GOT3 (cell line): ENCODE measurements around the gene RNU7-1.

Experiments
- DNase-seq: peaks from one replicate; lab custom pipeline; 2025; ENCODE audit warnings: mixed read lengths; lab: John Stamatoyannopoulos, UW

RNU7-1 gene

DNA sequence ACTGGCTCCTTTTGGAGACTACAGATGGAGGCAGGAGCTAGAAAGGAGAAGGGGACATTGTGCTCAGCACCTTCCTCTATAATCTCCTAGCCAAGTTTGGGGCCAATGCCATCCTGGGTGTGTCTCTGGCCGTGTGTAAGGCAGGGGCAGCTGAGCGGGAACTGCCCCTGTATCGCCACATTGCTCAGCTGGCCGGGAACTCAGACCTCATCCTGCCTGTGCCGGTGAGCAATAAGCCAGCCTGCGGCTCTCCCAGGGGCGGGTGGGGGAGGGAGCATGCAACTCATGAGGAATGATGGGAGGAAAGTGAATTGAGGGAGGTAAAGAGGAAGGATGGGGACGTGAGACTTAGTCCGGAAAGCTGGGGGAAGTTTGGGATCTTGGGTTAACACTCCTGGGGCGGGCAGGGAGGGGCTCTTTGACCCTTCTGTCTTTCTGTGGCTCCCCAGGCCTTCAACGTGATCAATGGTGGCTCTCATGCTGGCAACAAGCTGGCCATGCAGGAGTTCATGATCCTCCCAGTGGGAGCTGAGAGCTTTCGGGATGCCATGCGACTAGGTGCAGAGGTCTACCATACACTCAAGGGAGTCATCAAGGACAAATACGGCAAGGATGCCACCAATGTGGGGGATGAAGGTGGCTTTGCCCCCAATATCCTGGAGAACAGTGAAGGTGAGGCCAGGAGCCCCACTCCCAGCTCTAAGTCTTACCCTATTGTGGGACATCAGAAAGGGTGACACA lies 26.0 kb upstream of the RNU7-1 start:
- DNase-seq: no peak

DNA sequence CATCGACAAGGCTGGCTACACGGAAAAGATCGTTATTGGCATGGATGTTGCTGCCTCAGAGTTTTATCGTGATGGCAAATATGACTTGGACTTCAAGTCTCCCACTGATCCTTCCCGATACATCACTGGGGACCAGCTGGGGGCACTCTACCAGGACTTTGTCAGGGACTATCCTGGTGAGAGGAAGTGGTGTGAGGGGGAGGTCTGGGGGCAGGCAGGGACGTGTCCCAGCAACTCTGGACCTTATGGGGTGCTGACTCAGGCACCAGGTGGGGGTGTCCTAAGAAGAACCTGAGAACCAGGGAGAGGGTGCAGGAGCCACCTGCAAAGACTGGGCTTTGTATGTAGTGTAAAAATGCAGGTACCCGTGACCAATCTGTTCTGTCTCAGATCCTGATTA lies 24.0 kb upstream of the RNU7-1 start:
- no peak for DNase-seq

DNA sequence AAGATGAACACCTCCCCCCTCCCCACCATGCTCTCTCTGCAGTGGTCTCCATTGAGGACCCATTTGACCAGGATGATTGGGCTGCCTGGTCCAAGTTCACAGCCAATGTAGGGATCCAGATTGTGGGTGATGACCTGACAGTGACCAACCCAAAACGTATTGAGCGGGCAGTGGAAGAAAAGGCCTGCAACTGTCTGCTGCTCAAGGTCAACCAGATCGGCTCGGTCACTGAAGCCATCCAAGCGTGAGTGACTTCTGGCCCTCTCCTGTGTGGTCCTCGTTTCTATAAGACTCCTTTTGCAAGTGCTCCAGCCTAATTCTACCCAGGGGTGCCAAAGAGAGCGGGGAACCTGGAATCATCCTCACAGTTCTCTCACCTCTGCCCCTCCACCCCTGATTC lies 22.1 kb upstream of the RNU7-1 start:
- no peak for DNase-seq

DNA sequence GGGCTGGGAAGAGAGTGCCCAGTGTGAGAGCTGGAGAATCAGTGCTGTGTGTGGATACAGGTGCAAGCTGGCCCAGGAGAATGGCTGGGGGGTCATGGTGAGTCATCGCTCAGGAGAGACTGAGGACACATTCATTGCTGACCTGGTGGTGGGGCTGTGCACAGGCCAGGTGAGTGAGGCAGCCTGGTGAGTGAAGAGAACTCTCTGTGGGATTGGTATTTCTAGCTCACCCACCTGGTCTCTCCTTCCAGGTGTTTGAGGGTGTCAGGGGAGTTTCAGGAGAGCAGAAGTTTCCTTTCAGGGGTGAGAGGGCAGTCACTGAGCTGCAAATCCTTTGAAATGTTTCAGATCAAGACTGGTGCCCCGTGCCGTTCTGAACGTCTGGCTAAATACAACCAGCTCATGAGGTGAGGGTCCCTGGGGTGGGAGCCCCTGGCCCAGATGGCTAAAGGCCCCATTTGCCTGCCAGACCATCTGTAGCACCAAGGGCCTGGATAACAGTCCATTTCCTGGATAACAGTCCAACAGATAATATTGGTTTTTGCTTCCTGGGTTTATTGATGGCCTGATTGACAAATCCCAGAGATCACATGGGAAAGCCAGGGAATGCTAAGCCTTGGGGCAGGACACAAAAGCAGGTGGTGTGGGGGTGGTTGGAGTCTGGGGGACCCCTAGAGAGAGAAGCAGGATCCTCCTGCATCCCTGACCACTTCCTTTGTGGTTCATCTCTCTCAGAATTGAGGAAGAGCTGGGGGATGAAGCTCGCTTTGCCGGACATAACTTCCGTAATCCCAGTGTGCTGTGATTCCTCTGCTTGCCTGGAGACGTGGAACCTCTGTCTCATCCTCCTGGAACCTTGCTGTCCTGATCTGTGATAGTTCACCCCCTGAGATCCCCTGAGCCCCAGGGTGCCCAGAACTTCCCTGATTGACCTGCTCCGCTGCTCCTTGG lies 21.3 kb upstream of the RNU7-1 start:
- DNase-seq: no peak

DNA sequence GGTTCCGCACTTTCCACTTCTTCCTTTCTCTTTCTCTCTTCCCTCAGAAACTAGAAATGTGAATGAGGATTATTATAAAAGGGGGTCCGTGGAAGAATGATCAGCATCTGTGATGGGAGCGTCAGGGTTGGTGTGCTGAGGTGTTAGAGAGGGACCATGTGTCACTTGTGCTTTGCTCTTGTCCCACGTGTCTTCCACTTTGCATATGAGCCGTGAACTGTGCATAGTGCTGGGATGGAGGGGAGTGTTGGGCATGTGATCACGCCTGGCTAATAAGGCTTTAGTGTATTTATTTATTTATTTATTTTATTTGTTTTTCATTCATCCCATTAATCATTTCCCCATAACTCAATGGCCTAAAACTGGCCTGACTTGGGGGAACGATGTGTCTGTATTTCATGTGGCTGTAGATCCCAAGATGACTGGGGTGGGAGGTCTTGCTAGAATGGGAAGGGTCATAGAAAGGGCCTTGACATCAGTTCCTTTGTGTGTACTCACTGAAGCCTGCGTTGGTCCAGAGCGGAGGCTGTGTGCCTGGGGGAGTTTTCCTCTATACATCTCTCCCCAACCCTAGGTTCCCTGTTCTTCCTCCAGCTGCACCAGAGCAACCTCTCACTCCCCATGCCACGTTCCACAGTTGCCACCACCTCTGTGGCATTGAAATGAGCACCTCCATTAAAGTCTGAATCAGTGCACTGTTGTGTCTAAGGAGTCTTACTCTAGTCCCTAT lies 20.4 kb upstream of the RNU7-1 start:
- no peak for DNase-seq

DNA sequence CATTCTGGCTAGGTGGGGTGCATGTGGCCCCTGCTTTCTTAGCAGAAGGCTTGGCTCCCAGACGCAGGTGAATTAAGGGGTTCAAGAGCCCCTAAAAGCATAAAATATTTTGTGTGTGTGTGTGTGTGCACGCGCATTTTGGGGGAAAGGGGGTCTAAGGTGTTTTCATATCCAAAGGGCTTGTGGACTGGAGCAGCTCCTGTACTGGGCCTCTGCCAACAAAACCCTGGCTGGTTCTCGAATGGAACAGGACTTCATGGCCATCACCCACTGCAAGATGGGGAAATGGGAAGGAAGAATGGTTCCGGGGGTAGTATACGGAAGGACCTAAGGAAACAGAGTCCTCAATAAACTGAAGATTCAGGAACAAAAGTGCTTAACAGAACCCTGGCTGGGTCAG lies 19.8 kb upstream of the RNU7-1 start:
- no peak for DNase-seq

DNA sequence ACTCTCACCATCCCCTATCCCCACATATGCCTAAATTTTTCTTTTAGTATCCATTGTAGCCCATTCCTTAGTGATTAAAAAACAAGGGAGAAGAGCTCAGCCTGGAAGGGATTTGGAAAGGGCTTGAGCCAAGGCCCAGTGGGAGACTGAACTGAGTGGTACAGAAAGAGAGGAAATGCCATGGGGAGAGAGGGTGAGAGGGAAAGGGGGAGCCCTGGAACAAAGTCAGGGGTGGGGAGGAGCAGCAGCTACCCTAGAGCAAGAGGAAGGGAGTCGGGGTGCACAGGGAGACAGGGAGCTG lies 18.4 kb upstream of the RNU7-1 start:
- no peak for DNase-seq

DNA sequence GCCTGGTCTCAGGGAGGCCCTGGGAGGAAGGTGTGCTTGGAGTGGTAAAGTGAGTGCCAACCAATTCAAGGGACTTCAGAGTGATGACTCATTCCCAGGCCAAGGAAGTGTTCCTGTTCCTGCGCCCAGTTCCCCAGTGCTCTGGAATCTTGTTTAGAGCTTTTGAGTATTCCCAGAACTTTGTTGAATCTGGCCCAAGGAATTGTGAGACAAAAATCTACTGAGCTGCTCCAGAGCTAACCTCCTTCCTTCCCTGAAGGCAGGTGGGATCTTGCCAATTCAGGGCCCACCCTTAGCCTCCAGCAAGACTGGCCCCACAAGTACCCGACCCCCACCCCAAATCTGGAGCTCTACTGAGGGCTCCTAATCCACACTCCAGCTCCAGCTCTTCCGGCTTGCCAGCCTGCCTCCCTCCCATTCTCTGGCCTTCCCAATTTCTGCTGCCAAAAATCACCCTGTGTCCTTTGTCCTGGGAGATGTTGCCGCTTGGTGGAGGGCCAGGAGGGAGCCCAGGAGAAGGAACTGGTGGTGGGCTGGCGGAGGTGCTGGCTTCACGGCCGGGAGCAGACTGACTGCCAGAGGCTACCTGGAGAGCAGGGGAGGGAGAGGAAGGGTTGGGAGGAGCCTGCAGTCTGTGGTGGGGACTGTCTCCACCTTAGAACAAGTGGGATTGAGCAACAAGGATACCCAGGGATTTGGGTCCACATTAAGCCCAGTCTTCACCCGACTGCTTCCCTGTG lies 17.9 kb upstream of the RNU7-1 start:
- DNase-seq: no peak

DNA sequence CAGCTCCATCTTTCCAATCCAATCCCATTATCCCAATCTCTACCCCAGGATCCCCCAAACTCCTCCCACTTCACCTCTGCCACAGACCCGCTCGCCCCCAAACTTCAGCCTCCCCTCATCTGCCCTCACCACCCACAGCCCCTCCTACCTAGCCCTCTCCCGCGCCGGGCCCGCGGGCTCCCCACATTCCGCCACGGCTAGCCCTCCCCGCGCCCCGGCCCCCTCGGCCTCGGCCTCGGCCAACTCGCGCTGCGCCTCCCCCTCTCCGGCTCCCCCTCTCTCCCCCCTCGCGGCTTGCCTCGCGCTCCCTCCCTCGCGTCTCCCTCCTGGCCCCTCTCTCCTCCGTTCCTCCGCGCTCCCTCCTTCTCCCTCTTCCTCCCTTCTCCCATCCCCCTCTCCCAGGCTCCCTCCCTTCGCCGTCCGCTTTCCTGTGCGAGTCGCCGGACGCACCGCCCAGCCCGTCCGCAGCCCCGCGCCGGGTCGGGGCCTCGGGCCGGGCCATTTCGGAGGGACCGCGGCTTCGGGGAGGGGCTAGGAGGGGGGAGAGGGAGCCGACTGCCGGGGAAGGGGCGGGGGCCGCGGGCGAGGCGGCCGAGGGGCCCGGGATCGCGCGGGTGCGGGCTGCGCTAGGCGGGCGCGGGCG lies 16.1 kb upstream of the RNU7-1 start, which contains the start of gene ATN1:
ATN1 (plus strand) TSS at position 581 of the 643 bp plus-strand sequence. CDS start 6,043 bp downstream, outside the sequence.
- no peak for DNase-seq

DNA sequence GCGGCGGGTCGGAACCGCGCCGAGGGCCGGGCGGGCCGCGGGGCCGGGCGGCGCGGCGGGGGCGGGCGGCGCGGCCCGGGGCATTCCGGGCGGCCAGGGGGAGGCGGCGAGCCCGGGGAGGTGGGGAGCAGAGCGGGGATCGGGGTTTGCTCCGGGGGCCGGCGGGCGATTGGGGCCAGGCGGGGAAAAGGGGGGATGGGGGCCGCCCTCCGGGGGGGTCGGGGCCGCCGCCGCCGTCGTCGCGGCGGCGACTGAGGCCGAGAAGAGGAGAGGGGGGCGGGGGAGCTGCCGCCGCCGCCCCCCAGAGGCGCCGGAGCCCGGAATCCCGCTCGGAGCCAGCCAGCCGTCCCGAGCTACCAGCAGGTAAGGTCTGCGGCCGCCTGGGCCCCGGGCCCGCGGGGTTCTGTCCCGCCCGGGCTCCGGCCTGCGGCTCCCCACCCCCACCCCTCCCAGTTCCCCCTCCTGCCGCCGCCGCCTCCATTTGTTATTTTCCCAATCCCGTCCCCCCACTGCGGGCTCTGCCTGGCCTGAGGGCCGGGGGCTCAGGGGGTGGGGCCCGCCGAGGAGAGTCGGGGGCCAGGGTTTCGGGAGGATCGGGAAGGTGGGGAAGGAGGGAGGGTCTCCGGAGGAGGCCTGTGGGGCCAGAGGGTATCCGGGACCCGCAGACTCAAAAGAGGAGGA lies 15.5 kb upstream of the RNU7-1 start:
- DNase-seq: no peak

DNA sequence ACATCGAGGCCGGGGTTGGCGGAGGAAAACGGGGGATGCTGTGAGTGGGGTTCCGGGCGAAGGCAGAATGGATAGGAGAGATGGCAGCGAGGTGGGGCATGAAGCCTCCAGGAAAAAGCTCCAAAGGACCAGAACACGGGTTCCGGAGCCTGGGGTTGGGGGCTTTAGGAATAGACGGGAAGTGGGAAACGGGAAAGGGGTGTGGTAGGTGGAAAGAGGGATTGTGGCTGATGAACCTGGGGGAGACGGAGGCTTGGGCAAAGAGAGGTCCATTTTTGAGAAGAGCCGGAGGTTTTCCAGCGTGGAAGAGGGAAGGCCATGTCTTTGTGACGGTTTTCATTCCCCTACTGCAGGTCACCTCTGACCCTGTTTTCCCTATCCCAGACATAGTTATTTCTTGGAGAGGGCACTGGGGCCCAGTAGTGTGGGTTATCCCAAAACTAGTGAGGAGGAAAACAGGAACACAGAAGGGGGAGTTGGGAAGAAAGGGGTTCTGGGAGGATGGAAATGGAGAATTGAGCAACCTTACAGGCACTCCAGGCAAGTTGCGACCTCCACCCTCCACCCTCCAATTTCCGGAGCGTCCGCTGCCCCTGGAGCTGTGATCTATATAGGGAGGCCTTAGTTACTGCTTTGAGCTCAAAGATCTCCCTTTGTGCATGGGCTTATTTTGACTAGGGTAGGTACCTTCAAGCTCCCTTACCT lies 14.8 kb upstream of the RNU7-1 start:
- DNase-seq: no peak

DNA sequence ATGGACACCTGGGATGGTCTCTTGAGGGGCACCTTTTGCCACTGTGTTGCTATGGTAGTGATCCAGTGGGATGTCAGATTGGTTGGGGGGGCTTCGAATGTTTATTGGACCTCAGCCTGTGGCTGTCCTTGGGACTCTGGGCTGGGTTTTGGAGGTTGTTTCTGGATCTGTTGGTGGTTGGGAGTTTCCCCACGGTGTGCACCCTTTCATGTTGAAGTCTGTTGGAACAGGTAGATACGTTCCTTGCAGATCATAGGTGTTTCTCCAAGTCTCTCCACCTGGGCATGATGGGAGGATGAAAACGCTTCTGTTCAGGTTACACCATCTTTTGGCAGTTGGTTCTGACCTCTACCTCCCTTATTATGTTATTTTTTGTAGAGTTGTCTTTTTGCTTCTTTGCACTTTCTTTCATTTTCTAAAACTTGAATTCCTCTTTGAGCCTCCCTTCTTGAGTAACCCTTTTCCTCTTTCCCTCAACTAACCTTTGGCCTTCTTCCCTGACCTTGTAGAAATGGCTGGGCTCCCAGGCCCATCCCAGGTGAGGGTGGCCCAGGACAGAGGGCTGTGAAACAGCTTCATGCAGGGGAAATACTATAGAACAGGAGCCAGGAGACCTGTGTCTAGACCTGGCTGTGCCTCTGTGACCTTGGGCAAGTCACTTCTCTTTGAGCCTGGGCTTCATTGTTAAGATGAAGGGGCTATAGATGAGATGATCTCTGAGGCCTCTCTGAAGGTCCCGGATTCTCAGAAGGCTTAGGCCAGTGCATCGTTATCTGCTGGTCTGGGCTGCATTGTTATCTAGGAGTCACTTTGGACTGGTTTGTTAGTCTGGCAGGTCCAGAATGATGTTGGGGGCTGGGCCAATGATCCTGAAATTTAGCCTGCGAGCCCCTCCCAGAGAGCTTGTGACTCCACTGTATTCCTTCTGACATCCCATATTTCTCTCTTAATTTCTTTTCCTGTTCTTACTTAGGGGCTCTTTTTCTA lies 13.9 kb upstream of the RNU7-1 start:
- DNase-seq: no peak

DNA sequence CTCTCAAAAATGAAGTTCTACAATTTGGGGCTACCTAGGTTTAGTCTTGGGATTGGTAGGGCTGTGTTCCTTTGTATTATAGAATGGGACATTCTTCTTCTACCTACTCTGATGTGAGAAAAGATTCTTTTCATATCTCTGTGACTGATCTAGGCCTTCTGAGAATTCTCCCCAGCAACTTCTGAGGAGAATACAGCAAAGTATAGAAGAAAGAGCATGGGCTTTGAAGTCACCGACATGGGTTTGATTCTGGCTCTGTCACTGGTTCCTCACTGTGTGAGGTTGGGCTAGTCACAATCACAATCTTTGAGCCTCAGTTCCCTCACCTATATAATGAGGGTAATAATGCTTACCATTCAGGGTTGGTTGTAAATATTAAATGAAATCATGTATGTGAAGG lies 10.8 kb upstream of the RNU7-1 start:
- DNase-seq: no peak

DNA sequence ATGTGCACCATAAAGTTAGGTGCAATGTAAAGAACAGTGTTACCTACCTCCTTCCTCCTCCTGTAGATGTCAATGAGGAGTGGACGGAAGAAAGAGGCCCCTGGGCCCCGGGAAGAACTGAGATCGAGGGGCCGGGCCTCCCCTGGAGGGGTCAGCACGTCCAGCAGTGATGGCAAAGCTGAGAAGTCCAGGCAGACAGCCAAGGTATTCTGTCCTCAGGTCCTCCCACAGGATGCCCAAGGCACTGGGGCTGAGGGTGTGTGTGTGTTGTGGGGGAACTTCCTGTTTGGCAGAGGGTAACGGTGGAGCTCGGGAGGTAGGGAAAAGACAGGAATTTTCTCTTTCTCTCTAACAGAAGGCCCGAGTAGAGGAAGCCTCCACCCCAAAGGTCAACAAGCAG lies 9.5 kb upstream of the RNU7-1 start:
- DNase-seq: no peak

DNA sequence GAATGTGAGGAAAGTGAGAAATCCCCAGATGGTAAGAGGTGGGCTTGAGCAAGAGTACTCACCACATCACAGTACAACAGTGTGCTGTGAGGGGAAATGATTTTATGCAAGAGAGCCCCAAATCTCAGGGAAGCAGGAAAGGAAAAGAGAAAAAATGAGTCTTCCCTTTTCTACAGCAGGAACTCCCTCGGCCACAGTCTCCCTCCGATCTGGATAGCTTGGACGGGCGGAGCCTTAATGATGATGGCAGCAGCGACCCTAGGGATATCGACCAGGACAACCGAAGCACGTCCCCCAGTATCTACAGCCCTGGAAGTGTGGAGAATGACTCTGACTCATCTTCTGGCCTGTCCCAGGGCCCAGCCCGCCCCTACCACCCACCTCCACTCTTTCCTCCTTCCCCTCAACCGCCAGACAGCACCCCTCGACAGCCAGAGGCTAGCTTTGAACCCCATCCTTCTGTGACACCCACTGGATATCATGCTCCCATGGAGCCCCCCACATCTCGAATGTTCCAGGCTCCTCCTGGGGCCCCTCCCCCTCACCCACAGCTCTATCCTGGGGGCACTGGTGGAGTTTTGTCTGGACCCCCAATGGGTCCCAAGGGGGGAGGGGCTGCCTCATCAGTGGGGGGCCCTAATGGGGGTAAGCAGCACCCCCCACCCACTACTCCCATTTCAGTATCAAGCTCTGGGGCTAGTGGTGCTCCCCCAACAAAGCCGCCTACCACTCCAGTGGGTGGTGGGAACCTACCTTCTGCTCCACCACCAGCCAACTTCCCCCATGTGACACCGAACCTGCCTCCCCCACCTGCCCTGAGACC lies 8.0 kb upstream of the RNU7-1 start:
- DNase-seq: no peak

DNA sequence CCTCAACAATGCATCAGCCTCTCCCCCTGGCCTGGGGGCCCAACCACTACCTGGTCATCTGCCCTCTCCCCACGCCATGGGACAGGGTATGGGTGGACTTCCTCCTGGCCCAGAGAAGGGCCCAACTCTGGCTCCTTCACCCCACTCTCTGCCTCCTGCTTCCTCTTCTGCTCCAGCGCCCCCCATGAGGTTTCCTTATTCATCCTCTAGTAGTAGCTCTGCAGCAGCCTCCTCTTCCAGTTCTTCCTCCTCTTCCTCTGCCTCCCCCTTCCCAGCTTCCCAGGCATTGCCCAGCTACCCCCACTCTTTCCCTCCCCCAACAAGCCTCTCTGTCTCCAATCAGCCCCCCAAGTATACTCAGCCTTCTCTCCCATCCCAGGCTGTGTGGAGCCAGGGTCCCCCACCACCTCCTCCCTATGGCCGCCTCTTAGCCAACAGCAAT lies 7.4 kb upstream of the RNU7-1 start:
- DNase-seq: no peak

DNA sequence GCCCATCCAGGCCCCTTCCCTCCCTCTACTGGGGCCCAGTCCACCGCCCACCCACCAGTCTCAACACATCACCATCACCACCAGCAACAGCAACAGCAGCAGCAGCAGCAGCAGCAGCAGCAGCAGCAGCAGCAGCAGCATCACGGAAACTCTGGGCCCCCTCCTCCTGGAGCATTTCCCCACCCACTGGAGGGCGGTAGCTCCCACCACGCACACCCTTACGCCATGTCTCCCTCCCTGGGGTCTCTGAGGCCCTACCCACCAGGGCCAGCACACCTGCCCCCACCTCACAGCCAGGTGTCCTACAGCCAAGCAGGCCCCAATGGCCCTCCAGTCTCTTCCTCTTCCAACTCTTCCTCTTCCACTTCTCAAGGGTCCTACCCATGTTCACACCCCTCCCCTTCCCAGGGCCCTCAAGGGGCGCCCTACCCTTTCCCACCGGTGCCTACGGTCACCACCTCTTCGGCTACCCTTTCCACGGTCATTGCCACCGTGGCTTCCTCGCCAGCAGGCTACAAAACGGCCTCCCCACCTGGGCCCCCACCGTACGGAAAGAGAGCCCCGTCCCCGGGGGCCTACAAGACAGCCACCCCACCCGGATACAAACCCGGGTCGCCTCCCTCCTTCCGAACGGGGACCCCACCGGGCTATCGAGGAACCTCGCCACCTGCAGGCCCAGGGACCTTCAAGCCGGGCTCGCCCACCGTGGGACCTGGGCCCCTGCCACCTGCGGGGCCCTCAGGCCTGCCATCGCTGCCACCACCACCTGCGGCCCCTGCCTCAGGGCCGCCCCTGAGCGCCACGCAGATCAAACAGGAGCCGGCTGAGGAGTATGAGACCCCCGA lies 6.8 kb upstream of the RNU7-1 start:
- DNase-seq: no peak
